K562 (cell line): ENCODE results near the gene MAK. TPM values are rescaled to one million over a fixed set of nuclear protein-coding genes. Genes with fewer than 3 reads are reported as not detected.

Source experiments
- DMBX1 ChIP-seq: fragments of 250-450 bp; sonication (Bioruptor Pico); IDR thresholded peaks from 2 replicates; pipeline ENCODE4 v1.8.0; 2022; ENCODE audit warnings: inconsistent platforms, mild to moderate bottlenecking, moderate library complexity, borderline replicate concordance
- FOXM1 ChIP-seq, 2 experiments: fragments of 450-650 bp in 1 of 2; sonication (generic) in 1 of 2; formaldehyde crosslinking in 1 of 2; IDR thresholded peaks; 2 replicates each; pipeline versions ENCODE4 v1.6.1 to v1.9.0; 2017 to 2022; ENCODE audit warnings: low read depth in 2 of 2, mild to moderate bottlenecking in 2 of 2, missing genetic modification reagents in 1 of 2, moderate library complexity in 1 of 2
- HLTF ChIP-seq: fragments of 450-650 bp; IDR thresholded peaks from 2 replicates; pipeline ENCODE4 v1.6.1; 2016
- PHF21A ChIP-seq: fragments of 450-650 bp; IDR thresholded peaks from 2 replicates; pipeline ENCODE4 v1.6.1; 2017; ENCODE audit warnings: low read depth, borderline replicate concordance
- TARDBP ChIP-seq: fragments of 450-650 bp; IDR thresholded peaks from 2 replicates; pipeline ENCODE4 v1.6.1; 2016
- ZNF239 ChIP-seq: fragments of 250-450 bp; sonication (Bioruptor Pico); IDR thresholded peaks from 2 replicates; pipeline ENCODE4 v1.4.0; 2020; ENCODE audit warnings: mild to moderate bottlenecking
- ZNF445 ChIP-seq: fragments of 250-450 bp; sonication (Bioruptor Pico); IDR thresholded peaks from 2 replicates; pipeline ENCODE4 v1.4.0; 2020; ENCODE audit warnings: low read depth, mild to moderate bottlenecking, moderate library complexity
- ZNF668 ChIP-seq: fragments of 250-450 bp; sonication (Bioruptor Pico); IDR thresholded peaks from 2 replicates; pipeline ENCODE4 v1.8.0; 2022; ENCODE audit warnings: mild to moderate bottlenecking, inconsistent platforms
- polyA plus RNA-seq, 8 experiments: library from polyadenylated mRNA; depleted of rRNA in 4 of 8; stranded (reverse) in 5 of 8; unstranded in 3 of 8; fragments of >200 nt; fragmentation: Nextera tagmentation in 2 of 8; fragmentation: Illumina TruSeq in 1 of 8; extraction: Ambion mirVana in 2 of 8; extraction: Trizol in 1 of 8; gene quantifications; 2 replicates each; pipeline versions ENCODE4 v1.2.1 to v1.2.3, GENCODE V29; 2011 to 2014; ENCODE audit warnings: inconsistent platforms in 1 of 8, missing spikeins in 1 of 8
- total RNA-seq, 7 experiments: library from RNA; depleted of rRNA in 6 of 7; stranded (reverse); fragments of >200 nt in 6 of 7; fragmentation: Illumina TruSeq in 2 of 7; extraction: Trizol in 2 of 7; gene quantifications; 2 replicates each; pipeline versions ENCODE4 v1.2.1 to v1.2.3, GENCODE V29; 2011 to 2021; ENCODE audit warnings: low replicate concordance in 1 of 7
- TF ChIP-seq, protein P1 (sequence below): sonication (generic); formaldehyde crosslinking; IDR thresholded peaks from 2 replicates; pipeline ENCODE4 v1.8.0; 2022; ENCODE audit warnings: missing genetic modification reagents, mild to moderate bottlenecking, borderline replicate concordance
- TF ChIP-seq, protein P2 (sequence below): fragments of 250-450 bp; sonication (Bioruptor Pico); IDR thresholded peaks from 2 replicates; pipeline ENCODE4 v1.5.0; 2021
- TF ChIP-seq, protein P3 (sequence below): fragments of 450-650 bp; IDR thresholded peaks from 2 replicates; pipeline ENCODE4 v1.6.1; 2014; ENCODE audit warnings: low read depth, mild to moderate bottlenecking, moderate library complexity, borderline replicate concordance
- TF ChIP-seq, protein P4 (sequence below): sonication (generic); formaldehyde crosslinking; IDR thresholded peaks from 2 replicates; pipeline ENCODE4 v1.8.0; 2022; ENCODE audit warnings: missing genetic modification reagents, mild to moderate bottlenecking, borderline replicate concordance

Gene MAK
- total and polyA plus RNA-seq, 9 of the 15 experiments (the other 6 are each of a cell fraction or from before 2014, with no cell fraction given), result 0.25 to 1.1 (median 0.53) TPM

DNA sequence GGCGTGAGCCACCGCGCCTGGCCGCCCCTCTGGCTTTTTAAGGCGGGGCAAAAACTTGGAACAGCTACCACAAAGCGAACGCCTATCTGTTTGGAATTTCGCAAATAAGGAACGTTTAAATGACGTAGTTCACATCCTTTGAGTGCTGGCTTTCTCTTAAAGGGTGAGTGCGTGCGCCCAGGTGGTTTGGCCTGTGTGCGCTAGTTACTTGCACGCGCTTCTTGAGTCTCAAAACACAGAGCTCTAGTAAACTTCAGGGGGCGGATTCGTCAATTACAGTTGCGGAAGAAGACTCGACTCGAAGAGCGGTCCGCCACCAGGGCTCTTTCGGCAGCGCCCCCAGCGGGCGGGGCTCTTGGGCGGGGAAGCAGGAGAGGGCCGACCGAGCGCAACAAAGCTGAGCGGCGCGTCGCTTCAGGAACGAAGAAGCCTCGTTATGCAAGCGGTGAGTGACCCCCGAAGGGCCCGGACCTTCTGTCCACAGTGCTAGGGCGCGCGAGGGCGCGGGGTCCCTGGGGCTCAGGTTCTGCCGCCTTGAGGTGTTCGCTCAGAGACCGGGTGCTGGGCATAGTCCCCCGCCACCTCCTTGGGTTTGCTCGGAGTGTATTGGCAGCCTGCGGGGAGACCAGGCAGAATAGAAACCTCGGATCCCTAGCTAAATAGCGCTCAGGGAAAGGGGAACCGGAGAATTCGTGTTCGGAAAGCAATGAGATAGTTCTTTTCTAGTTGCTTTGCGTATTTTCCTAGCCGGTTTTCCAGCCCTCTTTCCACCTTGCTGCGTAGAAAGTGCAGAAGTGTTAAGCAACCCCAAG is 48.6 kb upstream of the MAK start, which contains the start of gene SYCP2L (continued):
- TF ChIP-seq ZNF239 (CRISPR knock-in tag) (no peak), TARDBP (no peak), ZNF668 (CRISPR knock-in tag) (no peak), FOXM1 (IDR thresholded peaks at IDR 0.05; ENCODE audit: low read depth) (peak; percentile 54; the same call in 1 of the 2 replicates), FOXM1 (CRISPR knock-in tag; IDR thresholded peaks at IDR 0.05; ENCODE audit: low read depth) (no peak), HLTF (0 out of 2 replicates have a peak, but pooled peaks have one; percentile 59), DMBX1 (no peak), ZNF445 (CRISPR knock-in tag) (no peak), PHF21A (no peak)
- TF ChIP-seq, protein P1, sequence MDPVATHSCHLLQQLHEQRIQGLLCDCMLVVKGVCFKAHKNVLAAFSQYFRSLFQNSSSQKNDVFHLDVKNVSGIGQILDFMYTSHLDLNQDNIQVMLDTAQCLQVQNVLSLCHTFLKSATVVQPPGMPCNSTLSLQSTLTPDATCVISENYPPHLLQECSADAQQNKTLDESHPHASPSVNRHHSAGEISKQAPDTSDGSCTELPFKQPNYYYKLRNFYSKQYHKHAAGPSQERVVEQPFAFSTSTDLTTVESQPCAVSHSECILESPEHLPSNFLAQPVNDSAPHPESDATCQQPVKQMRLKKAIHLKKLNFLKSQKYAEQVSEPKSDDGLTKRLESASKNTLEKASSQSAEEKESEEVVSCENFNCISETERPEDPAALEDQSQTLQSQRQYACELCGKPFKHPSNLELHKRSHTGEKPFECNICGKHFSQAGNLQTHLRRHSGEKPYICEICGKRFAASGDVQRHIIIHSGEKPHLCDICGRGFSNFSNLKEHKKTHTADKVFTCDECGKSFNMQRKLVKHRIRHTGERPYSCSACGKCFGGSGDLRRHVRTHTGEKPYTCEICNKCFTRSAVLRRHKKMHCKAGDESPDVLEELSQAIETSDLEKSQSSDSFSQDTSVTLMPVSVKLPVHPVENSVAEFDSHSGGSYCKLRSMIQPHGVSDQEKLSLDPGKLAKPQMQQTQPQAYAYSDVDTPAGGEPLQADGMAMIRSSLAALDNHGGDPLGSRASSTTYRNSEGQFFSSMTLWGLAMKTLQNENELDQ, result no peak
- TF ChIP-seq, protein P2, sequence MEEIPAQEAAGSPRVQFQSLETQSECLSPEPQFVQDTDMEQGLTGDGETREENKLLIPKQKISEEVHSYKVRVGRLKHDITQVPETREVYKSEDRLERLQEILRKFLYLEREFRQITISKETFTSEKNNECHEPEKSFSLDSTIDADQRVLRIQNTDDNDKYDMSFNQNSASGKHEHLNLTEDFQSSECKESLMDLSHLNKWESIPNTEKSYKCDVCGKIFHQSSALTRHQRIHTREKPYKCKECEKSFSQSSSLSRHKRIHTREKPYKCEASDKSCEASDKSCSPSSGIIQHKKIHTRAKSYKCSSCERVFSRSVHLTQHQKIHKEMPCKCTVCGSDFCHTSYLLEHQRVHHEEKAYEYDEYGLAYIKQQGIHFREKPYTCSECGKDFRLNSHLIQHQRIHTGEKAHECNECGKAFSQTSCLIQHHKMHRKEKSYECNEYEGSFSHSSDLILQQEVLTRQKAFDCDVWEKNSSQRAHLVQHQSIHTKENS, result no peak
- TF ChIP-seq, protein P3, sequence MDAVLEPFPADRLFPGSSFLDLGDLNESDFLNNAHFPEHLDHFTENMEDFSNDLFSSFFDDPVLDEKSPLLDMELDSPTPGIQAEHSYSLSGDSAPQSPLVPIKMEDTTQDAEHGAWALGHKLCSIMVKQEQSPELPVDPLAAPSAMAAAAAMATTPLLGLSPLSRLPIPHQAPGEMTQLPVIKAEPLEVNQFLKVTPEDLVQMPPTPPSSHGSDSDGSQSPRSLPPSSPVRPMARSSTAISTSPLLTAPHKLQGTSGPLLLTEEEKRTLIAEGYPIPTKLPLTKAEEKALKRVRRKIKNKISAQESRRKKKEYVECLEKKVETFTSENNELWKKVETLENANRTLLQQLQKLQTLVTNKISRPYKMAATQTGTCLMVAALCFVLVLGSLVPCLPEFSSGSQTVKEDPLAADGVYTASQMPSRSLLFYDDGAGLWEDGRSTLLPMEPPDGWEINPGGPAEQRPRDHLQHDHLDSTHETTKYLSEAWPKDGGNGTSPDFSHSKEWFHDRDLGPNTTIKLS, result peak; percentile 72; the same call in 1 of the 2 replicates
- TF ChIP-seq, protein P4, sequence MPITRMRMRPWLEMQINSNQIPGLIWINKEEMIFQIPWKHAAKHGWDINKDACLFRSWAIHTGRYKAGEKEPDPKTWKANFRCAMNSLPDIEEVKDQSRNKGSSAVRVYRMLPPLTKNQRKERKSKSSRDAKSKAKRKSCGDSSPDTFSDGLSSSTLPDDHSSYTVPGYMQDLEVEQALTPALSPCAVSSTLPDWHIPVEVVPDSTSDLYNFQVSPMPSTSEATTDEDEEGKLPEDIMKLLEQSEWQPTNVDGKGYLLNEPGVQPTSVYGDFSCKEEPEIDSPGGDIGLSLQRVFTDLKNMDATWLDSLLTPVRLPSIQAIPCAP (CRISPR knock-in tag), result peak; percentile 34; the same call in 1 of the 2 replicates
